Renal cortex interstitium (tissue), 11 donors: ENCODE results near the gene CSF1R. TPM values are rescaled to one million over a fixed set of nuclear protein-coding genes. Genes with fewer than 3 reads are reported as not detected.
"Not testable (repeated sequence)": the region's sequence is repeated elsewhere in the genome, so short reads cannot be mapped to it uniquely, and the experiment has no call there.

Source experiments
- DNase-seq, 11 donors: peaks; one replicate each; pipeline ENCODE4 v3.0.0-alpha.2; 2013; ENCODE audit warnings: low read depth in 9 of 11, low spot score in 4 of 11; ENCODE audit errors: extremely low read depth in 1 of 11
- polyA plus RNA-seq, 3 donors: library from polyadenylated mRNA; unstranded; fragments of 120-200 nt; gene quantifications; one replicate each; pipeline ENCODE4 v1.2.1, GENCODE V29; 2013; ENCODE audit not compliant: insufficient read length in 3 of 3

CSF1R gene
- polyA plus RNA-seq, 3 donors, result 13.3 to 18.6 (median 15.9) TPM

- no peak for DNase-seq
Measured at GRCh38 chr5:150063638-150064037, 22.7 kb downstream of the CSF1R start.

- no peak for DNase-seq
Measured at GRCh38 chr5:150062216-150062922, 24.0 kb downstream of the CSF1R start.

GRCh38 chr5:150061538-150061995 is 24.8 kb downstream of the CSF1R start:
- DNase-seq, result no peak

- DNase-seq, result no peak
Measured at GRCh38 chr5:150060471-150060870, 25.9 kb downstream of the CSF1R start.

GRCh38 chr5:150059623-150060022 is 26.7 kb downstream of the CSF1R start:
- DNase-seq, result no peak

GRCh38 chr5:150058480-150059126 is 27.8 kb downstream of the CSF1R start:
- no peak for DNase-seq

- no peak for DNase-seq
Measured at GRCh38 chr5:150057996-150058395, 28.4 kb downstream of the CSF1R start.

- DNase-seq, result no peak
Measured at GRCh38 chr5:150057511-150057910, 28.8 kb downstream of the CSF1R start.

GRCh38 chr5:150057052-150057451 is 29.3 kb downstream of the CSF1R start:
- no peak for DNase-seq

GRCh38 chr5:150056075-150056443 is 30.3 kb downstream of the CSF1R start:
- DNase-seq, result no peak

- DNase-seq, result no peak
Measured at GRCh38 chr5:150055326-150056074, 30.9 kb downstream of the CSF1R start.

GRCh38 chr5:150054569-150054968 is 31.8 kb downstream of the CSF1R start:
- no peak for DNase-seq

GRCh38 chr5:150053713-150054392 is 32.5 kb downstream of the CSF1R start:
- no peak for DNase-seq

GRCh38 chr5:150052956-150053712 is 33.2 kb downstream of the CSF1R start:
- no peak for DNase-seq

GRCh38 chr5:150052226-150052955 is 34.0 kb downstream of the CSF1R start:
- no peak for DNase-seq

- DNase-seq, result no peak
Measured at GRCh38 chr5:150051657-150052195, 34.6 kb downstream of the CSF1R start.

- not testable (repeated sequence) for DNase-seq
Measured at GRCh38 chr5:150050172-150050811, 36.1 kb downstream of the CSF1R start.
